HEK293 (cell line): ENCODE data around the gene TMEM130.
A peak's percentile ranks its signal among the peaks of the same experiment; 100 is the strongest.
"Not testable (repeated sequence)": the region's sequence is repeated elsewhere in the genome, so short reads cannot be mapped to it uniquely, and the experiment has no call there.

Experiments used
- CTCF ChIA-PET: fragments of 350-600 bp; formaldehyde crosslinking; extraction: SDS; loops from one replicate; lab custom pipeline; 2021; ENCODE audit warnings: antibody characterized with exemption; lab: Yijun Ruan, JAX
- POLR2A ChIA-PET: fragments of 300-600 bp; formaldehyde crosslinking; extraction: SDS; loops from one replicate; lab custom pipeline; 2020; ENCODE audit warnings: antibody characterized with exemption, inconsistent platforms; lab: Yijun Ruan, JAX
- H3K27ac ChIP-seq: fragments of 200-500 bp; sonication (Bioruptor generic); 2 replicates; pipeline ENCODE4 v1.5.1; 2014; ENCODE audit warnings: low read depth, low read length, control low read depth, inconsistent platforms; ENCODE audit errors: extremely low read depth
- H3K36me3 ChIP-seq, 2 experiments: fragments of 200-500 bp in 1 of 2; sonication (Bioruptor generic) in 1 of 2; 1 replicate in 1 of 2; 2 replicates in 1 of 2; pipeline ENCODE4 v1.5.1; 2014 to 2017; ENCODE audit warnings: inconsistent platforms in 2 of 2, low read length in 2 of 2; ENCODE audit not compliant: control insufficient read depth in 2 of 2, insufficient read depth in 1 of 2
- H3K4me1 ChIP-seq: fragments of 200-500 bp; sonication (Bioruptor generic); 2 replicates; pipeline ENCODE4 v1.5.1; 2014; ENCODE audit warnings: mild to moderate bottlenecking, low read length, inconsistent platforms; ENCODE audit not compliant: control insufficient read depth, insufficient read depth
- H3K4me3 ChIP-seq: 2 replicates; pipeline ENCODE4 v1.5.1; 2011; ENCODE audit warnings: low read depth, mild to moderate bottlenecking, control low read depth, low read length, moderate library complexity
- H3K9me3 ChIP-seq: fragments of 200-500 bp; sonication (Bioruptor generic); 2 replicates; pipeline ENCODE4 v1.5.1; 2014; ENCODE audit warnings: low read depth, low read length, inconsistent platforms; ENCODE audit not compliant: control insufficient read depth, insufficient read depth
- GLI4 ChIP-seq: fragments of 450-650 bp; formaldehyde crosslinking; IDR thresholded peaks from 2 replicates; pipeline ENCODE4 v1.5.1; 2016; ENCODE audit warnings: missing biosample characterization, missing genetic modification characterization
- MZF1 ChIP-seq: fragments of 450-650 bp; formaldehyde crosslinking; IDR thresholded peaks from 2 replicates; pipeline ENCODE4 v1.5.1; 2017; ENCODE audit warnings: missing biosample characterization, missing genetic modification characterization, borderline replicate concordance
- TSHZ1 ChIP-seq: fragments of 450-650 bp; formaldehyde crosslinking; IDR thresholded peaks from 2 replicates; pipeline ENCODE4 v1.5.1; 2016; ENCODE audit warnings: missing biosample characterization, missing genetic modification characterization, borderline replicate concordance
- ZBTB21 ChIP-seq: fragments of 450-650 bp; formaldehyde crosslinking; IDR thresholded peaks from 2 replicates; pipeline ENCODE4 v1.5.1; 2017; ENCODE audit warnings: missing biosample characterization, missing genetic modification characterization
- ZNF121 ChIP-seq: fragments of 450-650 bp; formaldehyde crosslinking; IDR thresholded peaks from 2 replicates; pipeline ENCODE4 v1.5.1; 2016; ENCODE audit warnings: missing biosample characterization, missing genetic modification characterization
- ZNF138 ChIP-seq: fragments of 450-650 bp; formaldehyde crosslinking; IDR thresholded peaks from 2 replicates; pipeline ENCODE4 v1.5.1; 2016; ENCODE audit warnings: missing biosample characterization, missing genetic modification characterization, borderline replicate concordance
- ZNF18 ChIP-seq: fragments of 450-650 bp; formaldehyde crosslinking; IDR thresholded peaks from 2 replicates; pipeline ENCODE4 v1.5.1; 2016; ENCODE audit warnings: missing biosample characterization, missing genetic modification characterization
- ZNF280D ChIP-seq: fragments of 450-650 bp; formaldehyde crosslinking; IDR thresholded peaks from 2 replicates; pipeline ENCODE4 v1.5.1; 2016; ENCODE audit warnings: missing biosample characterization, missing genetic modification characterization
- ZNF426 ChIP-seq: fragments of 450-650 bp; formaldehyde crosslinking; IDR thresholded peaks from 2 replicates; pipeline ENCODE4 v1.5.1; 2017; ENCODE audit warnings: missing biosample characterization, missing genetic modification characterization, mild to moderate bottlenecking, inconsistent platforms, moderate library complexity
- ZNF501 ChIP-seq: fragments of 450-650 bp; formaldehyde crosslinking; IDR thresholded peaks from 2 replicates; pipeline ENCODE4 v1.5.1; 2016; ENCODE audit warnings: missing biosample characterization, missing genetic modification characterization
- ZNF639 ChIP-seq: fragments of 450-650 bp; formaldehyde crosslinking; IDR thresholded peaks from 2 replicates; pipeline ENCODE4 v1.5.1; 2016; ENCODE audit warnings: missing biosample characterization, missing genetic modification characterization
- ZNF670 ChIP-seq: fragments of 450-650 bp; formaldehyde crosslinking; IDR thresholded peaks from 2 replicates; pipeline ENCODE4 v1.5.1; 2016; ENCODE audit warnings: missing biosample characterization, missing genetic modification characterization, low read depth

TMEM130 gene

GRCh38 chr7:98852826-98853225 is 17.0 kb downstream of the TMEM130 start:
- Histone ChIP-seq H3K36me3 (no peaks in the 10 kb centered on the region; a peak in 1 of 3 replicates), H3K9me3 (no peaks in the 10 kb centered on the region), H3K4me3 (no peak overlapping the region), H3K27ac (no peak overlapping the region), H3K4me1 (no peaks in the 10 kb centered on the region; the same call in 1 of the 2 replicates)
- TF ChIP-seq ZBTB21 (tag by site-specific recombination) (no peak), ZNF501 (no peak), ZNF639 (no peak), MZF1 (tag by site-specific recombination) (no peak), ZNF138 (no peak), ZNF426 (tag by site-specific recombination) (no peak), TSHZ1 (tag by site-specific recombination) (no peak), GLI4 (tag by site-specific recombination) (no peak), ZNF670 (tag by site-specific recombination) (no peak)
- POLR2A ChIA-PET, result no interaction called here
- CTCF ChIA-PET, result interaction anchor here (0.5 to 1.6 kb wide), 4 partner anchors 9 to 19 kb away, joined by 3 to 4 read pairs (median 3); no protein-coding TSS in a partner anchor

- H3K4me3 ChIP-seq, result no peak overlapping the region
- H3K27ac ChIP-seq, result no peak overlapping the region
- POLR2A ChIA-PET, result no interaction called here
- 0 out of 2 replicates have a peak, but pooled peaks have one; percentile 25 for TF ChIP-seq ZNF280D
- TF ChIP-seq ZNF18 (tag by site-specific recombination), result no peak
- TF ChIP-seq, all 188 proteins: peak for 1
- CTCF ChIA-PET, result interaction anchor here (0.8 kb wide), 1 partner anchor 8 kb away, joined by 6 read pairs; no protein-coding TSS in a partner anchor
- H3K9me3 ChIP-seq, result no peaks in the 10 kb centered on the region
- no peaks in the 10 kb centered on the region; a peak in 1 of 3 replicates for H3K36me3 ChIP-seq
- no peaks in the 10 kb centered on the region; the same call in 1 of the 2 replicates for H3K4me1 ChIP-seq
Measured at GRCh38 chr7:98848918-98849317, 20.9 kb downstream of the TMEM130 start.

GRCh38 chr7:98842552-98842951 is 27.3 kb downstream of the TMEM130 start:
- H3K27ac ChIP-seq, H3K36me3 ChIP-seq, H3K9me3 ChIP-seq, POLR2A ChIA-PET, H3K4me1 ChIP-seq, H3K4me3 ChIP-seq: not testable (repeated sequence)
- CTCF ChIA-PET, result interaction anchor here (0.5 to 4.6 kb wide), 21 partner anchors 11 to 547 kb away, joined by 3 to 65 read pairs (median 4); partner anchors contain the start of gene TRRAP
- TF ChIP-seq ZNF121 (tag by site-specific recombination), result peak; percentile 91
